GM19452 (cell line): ENCODE data around the gene TM2D3.
A peak's percentile ranks its signal among the peaks of the same experiment; 100 is the strongest.
"Not testable (repeated sequence)": the region's sequence is repeated elsewhere in the genome, so short reads cannot be mapped to it uniquely, and the experiment has no call there.

Source experiments
- ATAC-seq: cut with Tn5 transposase; IDR thresholded peaks from one replicate; pipeline ENCODE4 v1.9.1; 2021; ENCODE audit not compliant: unreplicated experiment

TM2D3 gene

GRCh38 chr15:101657968-101658784 lies 6.0 kb upstream of the TM2D3 start:
- no peak for ATAC-seq

GRCh38 chr15:101657171-101657570 lies 5.0 kb upstream of the TM2D3 start:
- no peak for ATAC-seq

GRCh38 chr15:101654624-101655337 lies 2.6 kb upstream of the TM2D3 start:
- ATAC-seq = not testable (repeated sequence)

- no peak for ATAC-seq
These were observed 2.0 kb upstream of the TM2D3 start for GRCh38 chr15:101654171-101654570.

GRCh38 chr15:101652786-101653430 lies 727 bp upstream of the TM2D3 start:
- no peak for ATAC-seq

GRCh38 chr15:101651554-101652097 lies 555 bp downstream of the TM2D3 start:
- ATAC-seq = peak; percentile 43

- ATAC-seq = no peak
These were observed 2.0 kb downstream of the TM2D3 start for GRCh38 chr15:101650145-101650544.

- ATAC-seq = no peak
These were observed 3.8 kb downstream of the TM2D3 start for GRCh38 chr15:101648356-101648755.

- ATAC-seq = no peak
These were observed 4.9 kb downstream of the TM2D3 start for GRCh38 chr15:101647251-101647650.

GRCh38 chr15:101646672-101647071 lies 5.5 kb downstream of the TM2D3 start:
- ATAC-seq = no peak

- no peak for ATAC-seq
These were observed 9.8 kb downstream of the TM2D3 start for GRCh38 chr15:101642361-101642760.

- ATAC-seq = no peak
These were observed 10.3 kb downstream of the TM2D3 start for GRCh38 chr15:101641894-101642293.

- ATAC-seq = no peak
These were observed 10.9 kb downstream of the TM2D3 start for GRCh38 chr15:101641129-101641764.

- ATAC-seq = no peak
These were observed 12.5 kb downstream of the TM2D3 start for GRCh38 chr15:101639667-101640066.

- ATAC-seq = no peak
These were observed 14.3 kb downstream of the TM2D3 start for GRCh38 chr15:101637919-101638318.

- ATAC-seq = no peak
These were observed 14.7 kb downstream of the TM2D3 start for GRCh38 chr15:101637516-101637915.

GRCh38 chr15:101637038-101637437 lies 15.1 kb downstream of the TM2D3 start:
- no peak for ATAC-seq

- no peak for ATAC-seq
These were observed 16.0 kb downstream of the TM2D3 start for GRCh38 chr15:101635944-101636727.

- no peak for ATAC-seq
These were observed 18.8 kb downstream of the TM2D3 start for GRCh38 chr15:101633356-101633755.

GRCh38 chr15:101626729-101627128 lies 25.5 kb downstream of the TM2D3 start:
- ATAC-seq = not testable (repeated sequence)
